DLD1 (cell line): ENCODE data around the gene GOLGA8K.
"Not testable (repeated sequence)": the region's sequence is repeated elsewhere in the genome, so short reads cannot be mapped to it uniquely, and the experiment has no call there.

Source experiments
- in situ Hi-C: cut with HindIII; loops from 2 replicates; pipeline ENCODE4 v1.10.0; 2017; ENCODE audit warnings: low sequenced_read_pairs

GOLGA8K gene

DNA sequence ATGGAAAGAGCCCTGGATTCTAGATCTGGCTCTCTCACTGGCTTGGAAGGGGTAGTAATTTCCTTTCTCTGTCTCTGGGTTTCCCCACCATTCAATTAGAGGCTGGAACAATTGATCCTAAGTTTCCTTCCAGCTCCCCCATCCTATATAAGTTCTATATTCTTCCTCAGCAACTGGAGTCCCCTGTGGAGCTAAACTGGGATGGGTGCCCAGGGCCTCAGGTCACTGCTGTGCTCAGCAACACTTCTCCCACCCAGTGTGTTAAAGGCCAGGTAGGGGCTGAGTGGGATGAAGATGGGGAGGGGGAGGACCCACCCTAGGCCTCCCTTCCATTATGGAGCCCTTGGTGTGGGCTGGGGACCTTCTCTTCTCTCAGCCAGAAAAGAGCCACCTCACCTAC is 46.2 kb downstream of the GOLGA8K start:
- in situ Hi-C loops = not testable (repeated sequence)

DNA sequence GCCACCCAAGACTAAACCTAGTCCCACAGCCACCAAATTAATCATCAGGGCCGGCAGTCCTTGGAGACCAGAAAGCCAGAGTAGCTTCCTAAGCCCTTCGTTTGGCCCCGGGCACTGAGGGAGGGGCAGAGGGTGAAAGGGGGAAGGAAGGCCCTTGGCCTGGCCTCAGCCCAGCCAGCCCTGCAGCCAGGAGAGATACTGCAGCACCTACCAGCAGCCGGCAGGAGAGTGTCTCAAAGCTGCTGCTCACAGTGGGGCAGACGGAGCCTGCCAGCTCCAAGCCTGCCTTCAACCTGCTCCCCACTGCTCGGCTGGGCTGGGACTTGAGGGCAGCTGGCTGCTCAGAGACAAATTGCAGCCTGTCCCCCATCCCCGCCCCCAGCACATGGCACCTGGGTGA is 50.3 kb downstream of the GOLGA8K start:
- in situ Hi-C loops = not testable (repeated sequence)

DNA sequence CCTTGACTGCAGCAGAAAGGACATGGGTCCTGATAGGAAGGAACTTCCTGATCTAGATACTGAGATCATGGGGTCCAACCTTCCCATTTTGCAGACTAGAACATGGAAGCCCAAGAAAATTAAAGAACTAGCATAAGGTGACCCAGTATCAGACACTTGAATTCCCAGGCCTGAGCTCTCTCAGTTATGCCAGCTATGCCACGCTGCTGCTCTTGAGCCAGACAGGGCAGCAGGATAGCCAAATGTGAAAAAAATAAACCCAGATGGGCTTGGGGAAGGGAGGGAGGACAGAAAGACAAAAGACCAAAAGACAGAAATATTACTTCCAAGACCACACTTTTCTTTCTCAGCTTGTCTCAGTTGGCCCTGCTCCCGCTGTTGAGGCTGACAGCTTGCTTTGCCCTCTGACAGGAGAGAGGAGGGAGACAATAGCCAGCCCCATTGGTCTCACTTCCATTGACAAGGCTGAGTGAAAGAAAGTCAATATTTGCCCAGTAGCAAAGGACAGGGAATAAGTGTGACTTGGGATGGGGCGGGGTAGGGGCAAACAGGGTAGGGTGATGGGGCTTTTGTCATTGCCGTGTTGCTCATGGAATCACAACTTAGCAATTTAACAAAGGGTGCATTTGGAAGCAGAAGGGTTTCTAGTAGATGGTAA is 52.4 kb downstream of the GOLGA8K start:
- in situ Hi-C loops = not testable (repeated sequence)

DNA sequence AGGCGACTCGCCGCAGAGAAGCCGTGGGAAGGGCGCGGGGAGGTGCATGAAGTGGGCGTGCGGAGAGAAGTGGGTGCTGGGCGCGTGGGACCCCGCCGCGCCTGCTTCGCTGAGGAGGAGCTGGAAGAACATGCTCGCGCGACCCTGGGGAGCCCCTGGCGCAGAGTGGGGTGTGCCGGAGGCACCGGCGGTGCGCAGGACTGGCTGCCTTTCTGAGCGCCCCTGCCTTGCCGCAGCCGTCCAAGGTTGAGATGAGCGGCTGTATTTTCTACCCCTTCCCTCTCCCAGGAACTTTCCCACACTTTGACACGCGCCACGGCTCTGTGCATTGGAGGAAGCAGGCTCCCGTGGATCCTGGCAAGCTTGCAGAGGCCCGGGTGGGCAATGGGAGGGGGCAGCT is 56.1 kb downstream of the GOLGA8K start:
- in situ Hi-C loops = not testable (repeated sequence)

DNA sequence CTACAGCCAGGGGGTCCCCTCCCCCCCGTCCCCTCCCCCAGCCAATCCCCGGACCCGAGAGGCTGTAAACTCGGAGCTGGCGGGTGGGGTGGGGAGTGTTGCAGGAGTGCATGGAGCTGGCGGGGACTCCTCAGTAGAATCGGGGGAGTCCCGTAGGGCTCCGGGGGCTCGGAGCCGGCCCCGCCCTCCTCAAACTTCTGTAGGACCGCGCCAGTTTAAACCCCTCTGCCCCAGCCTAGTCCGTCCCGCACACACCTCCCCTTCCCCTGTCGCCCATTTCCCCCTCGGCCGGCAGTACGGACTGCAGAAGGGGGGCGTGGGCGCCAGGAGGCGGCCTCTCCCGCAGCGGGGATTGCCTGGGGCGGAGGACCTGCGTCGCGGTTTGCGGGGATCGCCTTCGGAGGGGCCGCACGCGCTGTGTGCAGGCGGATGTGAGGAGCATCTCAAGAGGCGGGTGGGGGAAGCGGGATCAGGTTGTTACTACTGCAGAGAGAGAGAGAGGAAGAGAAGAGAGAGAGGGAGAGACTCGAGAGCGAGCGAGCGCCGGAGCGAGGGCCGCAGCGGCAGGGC is 57.0 kb downstream of the GOLGA8K start:
- in situ Hi-C loops = not testable (repeated sequence)

DNA sequence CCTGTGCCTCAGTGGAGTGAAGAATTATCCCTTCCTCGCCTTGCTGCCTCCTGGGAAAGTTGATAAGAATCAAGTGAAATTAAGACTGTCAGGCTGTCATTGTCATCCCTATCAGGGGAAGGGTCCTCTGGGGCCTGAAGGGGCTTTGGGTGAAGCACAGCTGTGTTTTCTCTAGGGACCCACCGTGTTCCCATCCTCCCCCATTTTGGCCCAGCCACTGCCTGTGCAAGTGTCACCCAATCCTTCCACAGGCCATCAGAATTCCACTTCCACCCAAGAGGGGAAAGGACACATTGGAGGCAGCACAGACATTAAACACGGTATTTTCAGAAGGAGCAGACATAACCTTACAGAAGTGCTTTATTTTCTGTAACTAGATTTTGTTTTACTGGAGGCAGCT is 59.2 kb downstream of the GOLGA8K start:
- in situ Hi-C loops = not testable (repeated sequence)
